HT1080 (cell line): ENCODE data around the gene ATG4C. TPM values are rescaled to one million over a fixed set of nuclear protein-coding genes. Genes with fewer than 3 reads are reported as not detected.
"Not testable (repeated sequence)": the region's sequence is repeated elsewhere in the genome, so short reads cannot be mapped to it uniquely, and the experiment has no call there.

Experiments used
- DNase-seq: peaks from one replicate; pipeline ENCODE4 v3.0.0-alpha.2; 2015; ENCODE audit warnings: low read depth
- total RNA-seq: library from RNA; depleted of rRNA; stranded (reverse); fragments of >200 nt; shearing (Covaris generic); gene quantifications from 2 replicates; pipeline ENCODE4 v1.2.3, GENCODE V29; 2014

The ATG4C gene
- total RNA-seq, 1 experiment from 2014 or later, result 8.4 TPM

DNA sequence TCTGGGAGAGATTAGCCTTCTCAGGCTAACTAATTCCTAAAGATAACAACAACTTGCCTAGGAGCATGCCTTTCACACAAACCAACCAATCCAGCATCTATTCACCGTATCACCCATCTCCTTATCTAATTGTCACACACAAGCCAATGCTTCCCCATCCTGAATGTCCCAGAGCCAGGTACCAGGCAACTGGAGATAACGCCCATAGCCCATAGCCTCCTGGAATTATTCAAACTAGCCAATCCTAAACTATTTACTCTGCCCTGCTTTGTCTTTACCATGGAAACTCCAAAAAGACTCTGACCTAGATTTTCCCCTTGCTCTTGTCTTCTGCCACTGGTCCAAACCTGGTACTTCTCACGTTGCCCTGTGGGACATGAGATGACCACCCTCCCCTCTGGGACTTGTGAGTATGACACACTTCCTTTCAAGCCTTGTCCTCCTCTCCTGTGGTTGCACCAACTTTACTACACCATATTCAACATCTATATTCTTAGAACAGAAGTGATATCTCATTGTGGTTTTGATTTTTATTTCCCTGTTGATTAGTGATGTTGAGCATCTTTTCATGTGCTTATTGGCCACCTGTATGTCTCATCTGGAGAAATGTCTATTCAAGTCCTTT, 8.8 kb upstream of the ATG4C start:
- no peak for DNase-seq

- DNase-seq, result no peak
Observed at GRCh38 chr1:62778208-62778607, 5.7 kb upstream of the ATG4C start.

GRCh38 chr1:62781841-62782543, 1.9 kb upstream of the ATG4C start:
- DNase-seq, result peak; percentile 16

DNA sequence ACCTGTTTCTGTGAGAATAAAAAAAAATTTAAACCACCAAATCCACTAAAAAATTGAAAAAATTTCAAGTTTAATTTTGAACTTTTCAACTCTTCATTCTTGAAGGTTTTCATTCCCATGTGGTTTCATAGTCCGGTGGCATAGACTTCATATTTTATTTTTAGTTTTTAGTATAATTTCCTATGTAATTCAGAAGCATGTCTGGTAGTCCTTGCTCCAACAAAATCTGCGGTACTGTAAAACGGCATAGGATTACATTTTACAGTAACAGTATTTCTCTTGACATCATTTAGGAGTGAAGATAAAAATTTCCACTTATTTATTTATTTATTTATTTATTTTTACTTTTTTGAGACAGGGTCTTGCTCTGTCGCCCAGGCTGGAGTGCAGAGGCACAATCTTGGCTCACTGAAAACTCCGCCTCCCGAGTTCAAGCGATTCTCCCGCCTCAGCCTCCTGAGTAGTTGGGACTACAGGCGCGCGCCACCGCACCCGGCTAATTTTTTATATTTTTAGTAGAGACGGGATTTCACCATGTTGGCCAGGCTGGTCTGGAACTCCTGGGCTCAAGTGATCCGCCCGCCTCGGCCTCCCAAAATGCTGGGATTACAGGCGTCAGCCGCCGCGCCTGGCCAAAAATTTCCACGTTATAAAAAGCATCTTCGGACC, 1.3 kb upstream of the ATG4C start:
- DNase-seq, result not testable (repeated sequence)

DNA sequence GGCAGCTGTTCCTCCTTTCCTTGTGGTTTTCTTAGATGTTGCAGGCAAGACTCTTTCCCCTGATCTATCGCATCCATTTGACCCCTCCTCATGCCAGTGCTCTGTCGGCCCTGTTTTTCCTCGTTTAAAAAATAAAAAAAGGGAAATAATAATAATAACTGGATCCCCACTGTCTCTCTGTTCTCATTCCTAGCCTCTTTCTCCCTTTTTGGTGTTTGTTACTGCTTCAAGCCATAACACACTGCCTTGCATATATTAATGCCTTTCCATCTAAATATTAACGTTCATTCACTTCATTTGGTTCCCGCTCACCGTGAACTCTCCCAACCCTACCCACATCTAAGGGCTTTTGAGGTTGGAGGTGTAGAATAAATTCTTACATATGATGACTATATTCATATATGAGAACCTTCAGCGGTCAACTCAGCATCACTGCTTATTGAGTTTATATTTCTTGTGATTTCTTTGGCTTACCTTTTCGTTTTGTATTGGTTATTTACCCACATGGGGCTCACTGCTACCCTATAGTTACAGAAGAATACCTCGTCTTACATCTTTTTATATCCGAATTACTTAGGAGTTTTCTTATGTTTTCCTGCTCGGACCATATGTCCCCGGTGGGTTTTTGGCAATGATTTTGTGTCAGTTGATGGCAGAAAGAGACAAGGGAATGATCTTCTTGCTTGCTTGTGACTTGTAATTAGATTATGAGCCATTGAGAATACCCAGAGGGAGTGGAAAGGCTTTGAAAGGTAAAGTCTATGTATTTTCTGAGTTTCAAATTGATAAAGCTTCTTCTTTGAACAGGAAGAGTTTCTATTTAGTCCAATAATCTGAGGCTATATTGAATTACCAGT, 805 bp downstream of the ATG4C start:
- DNase-seq, result no peak

DNA sequence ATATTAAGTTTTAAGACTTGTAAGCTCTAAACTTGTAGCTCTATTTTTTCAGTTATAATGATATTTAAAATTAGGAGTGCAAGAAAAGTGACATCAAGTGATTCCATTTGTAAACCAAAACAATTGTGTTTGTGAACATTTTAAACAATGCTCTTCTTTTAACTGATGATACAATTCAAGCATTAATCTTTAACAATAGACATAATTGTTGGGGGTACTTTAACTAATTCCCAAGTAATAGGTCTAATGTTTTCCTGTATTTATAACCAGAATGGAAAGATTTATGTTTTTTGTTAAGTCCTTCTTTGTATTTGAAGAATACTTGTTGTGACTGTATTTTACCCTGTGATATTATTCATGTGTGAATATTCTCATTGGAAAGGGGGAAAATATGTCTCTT, 6.8 kb downstream of the ATG4C start:
- no peak for DNase-seq

- DNase-seq, result no peak
Observed at GRCh38 chr1:62794053-62794452, 10.1 kb downstream of the ATG4C start.

DNA sequence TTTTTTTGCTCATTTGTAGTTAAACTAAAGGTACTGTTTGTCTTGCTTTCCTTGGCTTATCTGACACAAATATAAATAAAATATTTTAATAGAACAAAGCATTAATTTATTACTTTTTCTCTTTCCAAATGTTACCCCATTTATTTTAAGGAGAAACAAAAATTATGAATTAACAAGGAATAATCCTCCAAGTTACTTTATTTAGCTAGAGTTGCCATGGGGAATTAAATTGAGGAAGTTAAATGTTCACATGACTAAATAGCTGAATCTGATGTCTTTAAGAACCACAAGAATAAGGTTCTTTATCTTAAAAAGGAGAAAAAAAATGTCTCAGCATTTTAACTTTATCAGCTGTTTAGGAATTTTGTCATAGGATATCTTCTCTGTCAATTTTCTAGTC, 12.3 kb downstream of the ATG4C start:
- DNase-seq, result no peak

DNA sequence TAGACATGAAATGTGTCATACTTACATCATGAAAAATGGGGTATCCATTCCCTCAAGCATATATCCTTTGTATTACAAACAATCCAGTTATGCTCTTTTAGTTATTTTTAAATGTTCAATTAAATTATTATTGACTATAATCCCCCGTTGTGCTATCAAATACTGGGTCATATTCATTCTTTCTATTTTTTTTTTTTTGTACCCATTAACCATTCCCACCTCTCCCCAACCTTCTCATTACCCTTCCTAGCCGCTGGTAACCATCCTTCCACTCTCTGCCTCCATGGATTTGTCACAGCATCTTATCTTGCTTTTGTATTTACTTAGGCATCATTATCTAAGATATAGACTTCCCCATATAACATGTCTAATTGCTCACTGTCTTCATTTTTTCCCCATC, 15.8 kb downstream of the ATG4C start:
- no peak for DNase-seq

GRCh38 chr1:62800281-62800680, 16.3 kb downstream of the ATG4C start:
- no peak for DNase-seq

GRCh38 chr1:62800825-62801306, 16.9 kb downstream of the ATG4C start:
- DNase-seq, result peak; percentile 4

GRCh38 chr1:62809788-62810187, 25.9 kb downstream of the ATG4C start:
- no peak for DNase-seq

- DNase-seq, result no peak
Observed at GRCh38 chr1:62810420-62811274, 26.7 kb downstream of the ATG4C start.

GRCh38 chr1:62823556-62823955, 39.6 kb downstream of the ATG4C start:
- DNase-seq, result no peak

DNA sequence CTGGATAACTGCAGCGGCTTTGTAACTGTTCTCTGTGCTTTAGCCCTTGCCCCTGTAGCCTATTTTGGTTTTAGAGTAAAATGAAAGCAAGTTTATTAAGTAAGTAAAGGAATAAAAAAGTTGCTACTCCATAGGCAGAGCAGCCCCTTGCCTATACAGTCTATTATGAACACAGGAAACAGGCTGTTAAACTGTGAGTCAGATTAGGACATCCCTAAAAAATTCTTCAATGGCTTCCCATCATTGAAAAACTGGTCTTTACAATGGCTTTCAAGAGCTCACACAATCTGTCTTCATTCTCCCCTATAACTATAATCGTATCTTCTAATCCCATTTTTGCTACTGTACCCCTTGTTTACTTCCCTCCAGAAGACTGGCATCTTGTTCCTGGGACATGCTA, 43.0 kb downstream of the ATG4C start:
- DNase-seq, result peak; percentile 30

DNA sequence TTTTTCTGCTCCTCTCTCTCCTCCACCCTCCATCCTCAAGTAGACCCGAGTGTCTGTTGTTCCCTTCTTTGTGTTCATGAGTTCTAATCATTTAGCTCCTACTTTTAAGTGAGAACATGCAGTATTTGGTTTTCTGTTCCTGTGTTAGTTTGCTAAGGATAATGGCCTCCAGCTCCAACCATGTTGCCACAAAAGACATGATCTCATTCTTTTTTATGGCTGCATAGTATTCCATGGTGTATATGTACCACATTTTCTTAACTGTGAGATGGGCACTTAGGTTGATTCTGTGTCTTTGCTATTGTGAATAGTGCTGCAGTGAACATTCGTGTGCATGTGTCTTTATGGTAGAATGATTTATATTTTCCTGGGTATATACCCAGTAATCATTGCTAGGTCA, 43.9 kb downstream of the ATG4C start:
- DNase-seq, result not testable (repeated sequence)

DNA sequence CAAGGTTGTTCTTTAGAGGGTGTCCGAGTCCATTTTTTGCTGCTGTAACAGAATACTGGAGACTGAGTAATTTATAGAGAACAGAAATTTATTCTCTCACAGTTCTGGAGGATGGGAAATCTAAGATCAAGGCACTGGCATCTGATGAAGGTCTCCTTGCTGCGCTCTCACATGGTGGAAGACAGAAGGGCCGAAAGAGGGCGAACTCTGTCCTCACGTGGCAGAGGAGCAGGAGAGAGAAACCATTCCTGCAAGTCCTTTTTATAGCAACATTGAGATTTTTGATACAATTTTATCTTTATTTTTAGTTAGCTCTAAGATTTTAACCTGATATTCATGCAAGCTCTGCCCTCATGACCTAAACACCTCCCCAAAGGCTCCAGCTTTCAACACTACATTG, 48.3 kb downstream of the ATG4C start:
- no peak for DNase-seq

- no peak for DNase-seq
Observed at GRCh38 chr1:62833529-62833928, 49.6 kb downstream of the ATG4C start.

DNA sequence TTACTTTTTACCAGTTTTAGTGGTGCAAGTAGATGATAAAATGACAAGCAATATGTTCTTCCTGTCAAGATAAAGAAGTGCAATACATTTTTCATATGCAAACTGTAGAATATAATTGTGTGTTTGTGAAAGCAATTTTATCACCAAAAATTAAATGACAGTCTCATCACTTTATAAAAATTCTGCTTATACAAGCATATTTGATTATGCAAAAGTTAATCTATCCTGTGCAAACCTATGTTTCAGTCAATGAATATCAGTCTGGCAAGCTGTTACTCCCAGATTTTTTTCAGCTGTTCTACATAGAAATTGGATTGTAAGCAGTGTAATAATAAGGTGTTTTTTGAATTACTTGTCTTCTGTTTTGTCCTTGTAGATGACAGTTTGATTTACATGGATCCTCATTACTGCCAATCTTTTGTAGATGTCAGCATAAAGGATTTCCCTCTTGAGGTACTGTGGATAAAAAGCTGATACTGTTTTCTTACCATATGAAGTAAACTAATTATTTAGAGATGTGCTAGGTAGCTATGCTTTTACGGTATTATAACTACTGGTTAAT, 50.5 kb downstream of the ATG4C start:
- DNase-seq, result no peak

- DNase-seq, result no peak
Observed at GRCh38 chr1:62836856-62837540, 53.1 kb downstream of the ATG4C start.
